ENCODE data around the gene ZG16B.

- TF ChIP-seq CTCF (IDR thresholded peaks at IDR 0.05) (no peak), NFYB (CRISPR knock-in tag; conservative IDR thresholded peaks at IDR 0.05; ENCODE audit: low read depth) (no peak)
Measured at GRCh38 chr16:2814551-2815298, 15.4 kb upstream of the ZG16B start.

Measured in WTC11 (cell line).